Measurements from ENCODE around the gene ELP4. TPM values are rescaled to one million over a fixed set of nuclear protein-coding genes. Genes with fewer than 3 reads are reported as not detected.

The ELP4 gene
- total and polyA plus RNA-seq, 9 of the 15 experiments (the other 6 are each of a cell fraction or from before 2014, with no cell fraction given), result 24.1 to 60.3 (median 38.7) TPM

DNA sequence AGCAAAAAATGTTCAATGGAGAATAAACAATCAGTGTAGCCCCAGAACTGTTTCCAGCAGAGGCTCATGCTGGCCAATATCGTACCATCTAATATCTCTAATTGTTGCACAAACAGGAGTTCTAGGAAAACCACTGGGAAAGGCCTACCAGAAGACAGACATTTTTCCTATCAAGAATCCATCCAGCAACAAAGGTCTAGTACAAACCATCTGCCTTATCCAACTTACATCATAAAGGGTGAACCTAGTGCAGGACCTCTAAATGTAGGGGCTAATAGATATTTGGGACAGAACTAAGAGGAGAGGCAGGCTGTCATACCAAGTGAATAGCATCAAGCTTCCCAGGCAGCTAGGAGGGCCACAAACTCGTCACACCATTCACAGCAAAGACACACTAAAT lies 282.9 kb downstream of the ELP4 start:
- H3K4me3 ChIP-seq, result no peak overlapping the region
- DNase-seq (ENCODE audit: extremely low read depth in 1 of 4, low spot score in 3 of 4) (no peak), FAIRE-seq (no peak), ATAC-seq (no peak)
- H3K9ac ChIP-seq (ENCODE audit: insufficient read depth in 1 of 2, low read depth in 2 of 2, low read length in 2 of 2), result no peak overlapping the region
- H3K27me3 ChIP-seq (ENCODE audit: control insufficient read depth in 2 of 2, insufficient read depth in 2 of 2, low read length in 2 of 2), result peaks cover 0 to 6% of the 10 kb centered on the region in 2 experiments; a peak in 1 of 5 replicates
- no peaks in the 10 kb centered on the region for H3K4me1 ChIP-seq (replicated peaks in 1 of 2; ENCODE audit: control insufficient read depth in 2 of 2, insufficient read depth in 2 of 2, low read length in 2 of 2)
- no peak overlapping the region for H3K27ac ChIP-seq (ENCODE audit: extremely low read depth, low read depth, low read length)
- no peaks in the 10 kb centered on the region for H3K9me3 ChIP-seq (replicated peaks; ENCODE audit: control insufficient read depth, insufficient read depth, low read depth, low read length)
- ChIA-PET POLR2A (no interaction called here), CTCF (ENCODE audit: low intra/inter-chr PET ratio) (no interaction called here)
- H3K36me3 ChIP-seq (ENCODE audit: control insufficient read depth, insufficient read depth, low read length), result no peaks in the 10 kb centered on the region
- WGBS (ENCODE audit: insufficient coverage, low coverage, missing lambda C conversion rate), result 34% methylated on average over 2 of the region's 2 CpGs
- no peaks in the 10 kb centered on the region for H3K9me1 ChIP-seq (ENCODE audit: control insufficient read depth, insufficient read depth, low read length)
- TF ChIP-seq EP300 (IDR thresholded peaks at IDR 0.05; ENCODE audit: low read length) (no peak), ZNF224 (CRISPR knock-in tag; IDR thresholded peaks at IDR 0.05) (no peak)
- TF ChIP-seq, protein P1, sequence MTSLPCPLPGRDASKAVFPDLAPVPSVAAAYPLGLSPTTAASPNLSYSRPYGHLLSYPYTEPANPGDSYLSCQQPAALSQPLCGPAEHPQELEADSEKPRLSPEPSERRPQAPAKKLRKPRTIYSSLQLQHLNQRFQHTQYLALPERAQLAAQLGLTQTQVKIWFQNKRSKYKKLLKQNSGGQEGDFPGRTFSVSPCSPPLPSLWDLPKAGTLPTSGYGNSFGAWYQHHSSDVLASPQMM (CRISPR knock-in tag; IDR thresholded peaks at IDR 0.05), result no peak
- TF ChIP-seq, protein P2, sequence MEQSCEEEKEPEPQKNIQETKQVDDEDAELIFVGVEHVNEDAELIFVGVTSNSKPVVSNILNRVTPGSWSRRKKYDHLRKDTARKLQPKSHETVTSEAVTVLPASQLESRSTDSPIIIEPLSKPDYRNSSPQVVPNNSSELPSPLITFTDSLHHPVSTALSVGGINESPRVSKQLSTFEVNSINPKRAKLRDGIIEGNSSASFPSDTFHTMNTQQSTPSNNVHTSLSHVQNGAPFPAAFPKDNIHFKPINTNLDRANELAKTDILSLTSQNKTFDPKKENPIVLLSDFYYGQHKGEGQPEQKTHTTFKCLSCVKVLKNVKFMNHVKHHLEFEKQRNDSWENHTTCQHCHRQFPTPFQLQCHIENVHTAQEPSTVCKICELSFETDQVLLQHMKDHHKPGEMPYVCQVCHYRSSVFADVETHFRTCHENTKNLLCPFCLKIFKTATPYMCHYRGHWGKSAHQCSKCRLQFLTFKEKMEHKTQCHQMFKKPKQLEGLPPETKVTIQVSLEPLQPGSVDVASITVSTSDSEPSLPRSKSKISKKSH (CRISPR knock-in tag; IDR thresholded peaks at IDR 0.05), result no peak
- TF ChIP-seq, protein P3, sequence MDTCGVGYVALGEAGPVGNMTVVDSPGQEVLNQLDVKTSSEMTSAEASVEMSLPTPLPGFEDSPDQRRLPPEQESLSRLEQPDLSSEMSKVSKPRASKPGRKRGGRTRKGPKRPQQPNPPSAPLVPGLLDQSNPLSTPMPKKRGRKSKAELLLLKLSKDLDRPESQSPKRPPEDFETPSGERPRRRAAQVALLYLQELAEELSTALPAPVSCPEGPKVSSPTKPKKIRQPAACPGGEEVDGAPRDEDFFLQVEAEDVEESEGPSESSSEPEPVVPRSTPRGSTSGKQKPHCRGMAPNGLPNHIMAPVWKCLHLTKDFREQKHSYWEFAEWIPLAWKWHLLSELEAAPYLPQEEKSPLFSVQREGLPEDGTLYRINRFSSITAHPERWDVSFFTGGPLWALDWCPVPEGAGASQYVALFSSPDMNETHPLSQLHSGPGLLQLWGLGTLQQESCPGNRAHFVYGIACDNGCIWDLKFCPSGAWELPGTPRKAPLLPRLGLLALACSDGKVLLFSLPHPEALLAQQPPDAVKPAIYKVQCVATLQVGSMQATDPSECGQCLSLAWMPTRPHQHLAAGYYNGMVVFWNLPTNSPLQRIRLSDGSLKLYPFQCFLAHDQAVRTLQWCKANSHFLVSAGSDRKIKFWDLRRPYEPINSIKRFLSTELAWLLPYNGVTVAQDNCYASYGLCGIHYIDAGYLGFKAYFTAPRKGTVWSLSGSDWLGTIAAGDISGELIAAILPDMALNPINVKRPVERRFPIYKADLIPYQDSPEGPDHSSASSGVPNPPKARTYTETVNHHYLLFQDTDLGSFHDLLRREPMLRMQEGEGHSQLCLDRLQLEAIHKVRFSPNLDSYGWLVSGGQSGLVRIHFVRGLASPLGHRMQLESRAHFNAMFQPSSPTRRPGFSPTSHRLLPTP (IDR thresholded peaks at IDR 0.05; ENCODE audit: borderline replicate concordance, extremely low read depth, insufficient read length), result no peak
- TF ChIP-seq, protein P4, sequence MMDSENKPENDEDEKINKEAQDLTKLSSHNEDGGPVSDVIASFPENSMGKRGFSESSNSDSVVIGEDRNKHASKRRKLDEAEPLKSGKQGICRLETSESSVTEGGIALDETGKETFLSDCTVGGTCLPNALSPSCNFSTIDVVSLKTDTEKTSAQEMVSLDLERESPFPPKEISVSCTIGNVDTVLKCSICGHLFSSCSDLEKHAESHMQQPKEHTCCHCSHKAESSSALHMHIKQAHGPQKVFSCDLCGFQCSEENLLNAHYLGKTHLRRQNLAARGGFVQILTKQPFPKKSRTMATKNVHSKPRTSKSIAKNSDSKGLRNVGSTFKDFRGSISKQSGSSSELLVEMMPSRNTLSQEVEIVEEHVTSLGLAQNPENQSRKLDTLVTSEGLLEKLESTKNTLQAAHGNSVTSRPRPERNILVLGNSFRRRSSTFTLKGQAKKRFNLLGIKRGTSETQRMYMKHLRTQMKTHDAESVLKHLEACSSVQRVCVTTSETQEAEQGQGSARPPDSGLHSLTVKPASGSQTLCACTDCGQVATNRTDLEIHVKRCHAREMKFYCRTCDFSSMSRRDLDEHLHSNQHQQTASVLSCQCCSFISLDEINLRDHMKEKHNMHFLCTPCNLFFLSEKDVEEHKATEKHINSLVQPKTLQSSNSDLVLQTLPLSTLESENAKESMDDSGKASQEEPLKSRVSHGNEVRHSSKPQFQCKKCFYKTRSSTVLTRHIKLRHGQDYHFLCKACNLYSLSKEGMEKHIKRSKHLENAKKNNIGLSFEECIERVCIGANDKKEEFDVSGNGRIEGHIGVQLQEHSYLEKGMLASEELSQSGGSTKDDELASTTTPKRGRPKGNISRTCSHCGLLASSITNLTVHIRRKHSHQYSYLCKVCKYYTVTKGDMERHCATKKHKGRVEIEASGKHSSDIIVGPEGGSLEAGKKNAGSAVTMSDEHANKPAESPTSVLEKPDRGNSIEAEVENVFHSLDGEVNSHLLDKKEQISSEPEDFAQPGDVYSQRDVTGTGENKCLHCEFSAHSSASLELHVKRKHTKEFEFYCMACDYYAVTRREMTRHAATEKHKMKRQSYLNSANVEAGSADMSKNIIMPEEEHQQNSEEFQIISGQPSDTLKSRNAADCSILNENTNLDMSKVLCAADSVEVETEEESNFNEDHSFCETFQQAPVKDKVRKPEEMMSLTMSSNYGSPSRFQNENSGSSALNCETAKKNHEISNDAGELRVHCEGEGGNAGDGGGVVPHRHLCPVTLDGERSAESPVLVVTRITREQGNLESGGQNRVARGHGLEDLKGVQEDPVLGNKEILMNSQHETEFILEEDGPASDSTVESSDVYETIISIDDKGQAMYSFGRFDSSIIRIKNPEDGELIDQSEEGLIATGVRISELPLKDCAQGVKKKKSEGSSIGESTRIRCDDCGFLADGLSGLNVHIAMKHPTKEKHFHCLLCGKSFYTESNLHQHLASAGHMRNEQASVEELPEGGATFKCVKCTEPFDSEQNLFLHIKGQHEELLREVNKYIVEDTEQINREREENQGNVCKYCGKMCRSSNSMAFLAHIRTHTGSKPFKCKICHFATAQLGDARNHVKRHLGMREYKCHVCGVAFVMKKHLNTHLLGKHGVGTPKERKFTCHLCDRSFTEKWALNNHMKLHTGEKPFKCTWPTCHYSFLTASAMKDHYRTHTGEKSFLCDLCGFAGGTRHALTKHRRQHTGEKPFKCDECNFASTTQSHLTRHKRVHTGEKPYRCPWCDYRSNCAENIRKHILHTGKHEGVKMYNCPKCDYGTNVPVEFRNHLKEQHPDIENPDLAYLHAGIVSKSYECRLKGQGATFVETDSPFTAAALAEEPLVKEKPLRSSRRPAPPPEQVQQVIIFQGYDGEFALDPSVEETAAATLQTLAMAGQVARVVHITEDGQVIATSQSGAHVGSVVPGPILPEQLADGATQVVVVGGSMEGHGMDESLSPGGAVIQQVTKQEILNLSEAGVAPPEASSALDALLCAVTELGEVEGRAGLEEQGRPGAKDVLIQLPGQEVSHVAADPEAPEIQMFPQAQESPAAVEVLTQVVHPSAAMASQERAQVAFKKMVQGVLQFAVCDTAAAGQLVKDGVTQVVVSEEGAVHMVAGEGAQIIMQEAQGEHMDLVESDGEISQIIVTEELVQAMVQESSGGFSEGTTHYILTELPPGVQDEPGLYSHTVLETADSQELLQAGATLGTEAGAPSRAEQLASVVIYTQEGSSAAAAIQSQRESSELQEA (IDR thresholded peaks at IDR 0.05; ENCODE audit: low read depth), result no peak
- no peak overlapping the region for H2AFZ ChIP-seq (ENCODE audit: low read depth, low read length)
- H3K79me2 ChIP-seq (ENCODE audit: control insufficient read depth, insufficient read depth, low read length), result no peaks in the 10 kb centered on the region
- in situ Hi-C loops (cut with MboI), result no loop called here
- no peaks in the 10 kb centered on the region for H4K20me1 ChIP-seq (replicated peaks; ENCODE audit: control insufficient read depth, insufficient read depth, low read length)
- intact Hi-C loops (cut with micrococcal nuclease), result no loop called here
- BruUV-seq (replicated peaks), result no TSS peak
- no peak overlapping the region for H3K4me2 ChIP-seq (ENCODE audit: insufficient read depth, low read length)

All from K562 (cell line).